ENCODE measurements around the gene AKAP12.
"Not testable (repeated sequence)": the region's sequence is repeated elsewhere in the genome, so short reads cannot be mapped to it uniquely, and the experiment has no call there.

Gene AKAP12

DNA sequence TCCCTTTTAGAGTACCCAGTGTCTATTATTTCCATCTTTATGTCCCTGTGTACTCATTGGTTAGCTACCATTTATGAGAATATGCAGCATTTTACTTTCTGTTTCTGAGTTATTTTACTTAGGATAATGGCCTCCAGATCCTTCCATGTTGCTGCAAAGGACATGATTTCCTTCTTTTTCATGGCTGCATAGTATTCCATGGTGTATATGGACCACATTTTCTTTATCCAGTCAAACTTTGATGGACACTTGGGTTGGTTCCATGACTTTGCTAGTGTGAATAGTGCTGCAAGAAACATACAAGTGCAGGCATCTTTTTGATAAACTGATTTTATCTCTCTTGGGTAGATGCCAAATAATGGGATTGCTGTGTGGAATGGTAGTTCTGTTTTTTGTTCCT is 96.2 kb downstream of the AKAP12 start:
- FAIRE-seq: no peak
- no peak for DNase-seq (ENCODE audit: extremely low spot score, insufficient read length, low read depth)

DNA sequence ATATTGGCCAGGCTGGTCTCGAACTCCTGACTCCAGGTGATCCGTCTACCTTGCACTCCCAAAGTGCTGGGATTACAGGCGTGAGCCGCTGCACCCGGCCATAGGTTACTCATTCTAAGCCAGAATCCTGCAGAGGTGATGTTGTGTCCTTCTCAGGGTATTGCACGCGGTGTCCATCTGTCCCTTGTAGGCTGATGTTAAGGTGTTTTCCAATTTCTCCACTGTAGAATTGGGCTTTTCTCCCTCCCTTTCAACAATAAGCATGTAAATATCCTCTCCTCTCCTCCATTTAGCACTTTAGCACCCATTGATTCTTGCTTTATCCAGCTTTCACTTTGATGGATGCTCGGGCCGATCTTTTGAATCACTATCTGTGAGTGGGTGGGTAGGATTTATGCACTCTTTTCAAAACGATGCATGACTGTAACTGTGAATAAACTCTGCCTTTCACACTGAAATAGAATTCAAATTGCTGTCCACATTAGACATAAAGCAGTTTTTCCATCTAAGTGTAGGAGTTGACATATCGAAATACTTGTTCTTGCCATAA is 99.0 kb downstream of the AKAP12 start:
- DNase-seq (ENCODE audit: extremely low spot score, insufficient read length, low read depth): no peak
- no peak for FAIRE-seq

DNA sequence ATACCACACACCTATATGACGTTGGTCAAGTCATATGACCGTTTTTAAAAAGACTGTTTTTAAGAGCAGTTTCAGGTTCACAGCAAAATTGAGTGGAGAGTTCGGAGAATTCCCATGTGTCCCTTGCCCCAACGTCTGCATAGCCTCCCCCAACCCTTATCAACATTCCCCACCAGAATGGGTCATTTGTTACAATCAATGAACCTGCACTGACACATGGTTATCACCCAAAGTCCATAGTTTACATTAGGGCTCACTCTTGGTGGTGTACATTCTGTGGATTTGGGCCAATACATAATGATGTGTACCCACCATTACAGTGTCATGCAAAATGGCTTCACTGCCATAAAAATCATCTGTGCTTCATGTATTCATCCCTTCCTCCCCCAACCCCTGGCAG is 99.6 kb downstream of the AKAP12 start:
- FAIRE-seq (no peak), DNase-seq (ENCODE audit: extremely low spot score, insufficient read length, low read depth) (no peak)

DNA sequence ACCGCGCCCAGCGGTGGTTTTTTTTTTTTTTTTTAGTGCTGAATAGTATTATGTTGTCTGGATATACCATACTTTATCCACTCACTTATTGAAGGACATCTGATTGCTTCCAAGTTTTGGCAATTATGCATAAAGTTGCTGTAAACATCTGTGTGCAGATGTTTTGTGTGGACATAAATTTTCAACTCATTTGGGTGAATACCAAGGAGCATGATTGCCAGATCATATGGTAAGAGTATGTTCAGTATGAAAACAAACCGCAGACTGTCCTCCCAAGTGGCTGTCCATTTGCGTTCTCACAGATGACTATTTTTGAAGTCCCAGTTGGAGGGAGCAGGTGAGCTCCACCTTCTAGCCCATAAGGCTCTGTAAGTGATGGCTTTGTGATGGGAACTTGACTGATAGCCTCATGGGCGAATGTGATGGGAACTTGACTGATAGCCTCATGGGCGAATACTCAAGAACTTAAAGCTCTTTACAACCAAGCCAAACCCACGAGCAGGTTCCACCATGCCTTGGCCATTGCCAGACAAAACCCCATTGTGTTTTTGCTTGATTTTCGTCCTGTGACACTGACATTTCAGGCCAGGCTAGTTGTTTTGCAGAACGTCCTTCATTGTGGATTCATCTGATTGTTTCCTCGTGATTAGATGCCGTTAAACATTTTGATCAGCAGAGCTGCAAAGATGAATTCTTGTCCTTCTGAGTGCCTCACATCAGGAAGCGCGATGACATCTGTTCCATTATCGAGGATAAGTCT is 100.6 kb downstream of the AKAP12 start:
- no peak for DNase-seq (ENCODE audit: extremely low spot score, insufficient read length, low read depth)
- no peak for FAIRE-seq

DNA sequence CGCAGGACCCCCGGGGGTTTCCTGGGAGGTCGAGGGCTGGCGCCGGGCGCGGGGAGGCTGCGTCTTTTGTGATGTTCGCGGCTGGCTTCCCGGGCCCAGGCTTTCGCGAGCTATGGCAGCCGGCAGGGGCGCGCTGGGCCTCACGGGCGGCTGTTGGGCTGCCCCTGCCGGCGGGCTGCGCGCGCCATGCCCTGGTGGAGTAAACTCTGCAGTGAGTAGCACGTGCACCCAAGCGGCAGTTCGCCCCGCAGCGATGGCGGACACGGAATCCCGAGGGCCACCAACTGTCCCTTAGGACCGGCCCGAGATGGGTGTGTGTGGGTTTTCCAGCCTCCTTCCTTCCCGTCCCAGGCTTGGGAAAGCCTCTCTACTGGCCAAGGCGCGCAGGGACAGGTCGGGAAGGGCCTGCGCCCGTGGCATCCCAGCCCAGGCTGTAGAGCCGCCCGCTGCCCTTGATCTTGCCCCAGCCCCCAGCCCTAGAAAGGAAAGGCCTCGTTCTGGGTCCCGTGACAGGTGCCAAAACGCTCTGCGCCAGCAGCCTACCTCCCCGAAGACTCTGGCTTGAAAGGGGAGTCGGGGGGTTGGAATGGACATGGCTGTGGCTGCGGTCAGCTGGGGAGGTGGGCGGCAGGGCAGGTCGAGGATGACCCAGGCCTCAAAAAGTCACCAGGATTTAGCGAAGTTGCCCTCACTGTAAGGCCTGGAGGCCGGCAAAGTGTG is 101.9 kb downstream of the AKAP12 start:
- FAIRE-seq (no peak), DNase-seq (ENCODE audit: extremely low spot score, insufficient read length, low read depth) (no peak)

DNA sequence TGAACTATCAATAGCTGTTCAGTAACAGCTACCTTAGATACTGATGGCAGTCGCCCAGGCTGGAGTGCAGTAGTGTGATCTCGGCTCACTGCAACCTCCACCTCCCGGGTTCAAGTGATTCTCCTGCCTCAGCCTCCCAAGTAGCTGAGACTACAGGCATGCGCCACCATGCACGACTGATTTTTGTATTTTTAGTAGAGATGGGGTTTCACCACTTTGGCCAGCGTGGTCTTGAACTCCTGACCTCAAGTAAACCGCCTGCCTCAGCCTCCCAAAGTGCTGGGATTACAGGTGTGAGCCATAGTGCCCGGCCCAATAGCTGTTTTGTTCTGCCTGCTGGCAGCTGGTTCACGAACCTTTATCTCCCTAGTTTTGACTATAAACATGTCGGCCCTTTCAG is 103.0 kb downstream of the AKAP12 start:
- DNase-seq (ENCODE audit: extremely low spot score, insufficient read length, low read depth); FAIRE-seq: not testable (repeated sequence)

DNA sequence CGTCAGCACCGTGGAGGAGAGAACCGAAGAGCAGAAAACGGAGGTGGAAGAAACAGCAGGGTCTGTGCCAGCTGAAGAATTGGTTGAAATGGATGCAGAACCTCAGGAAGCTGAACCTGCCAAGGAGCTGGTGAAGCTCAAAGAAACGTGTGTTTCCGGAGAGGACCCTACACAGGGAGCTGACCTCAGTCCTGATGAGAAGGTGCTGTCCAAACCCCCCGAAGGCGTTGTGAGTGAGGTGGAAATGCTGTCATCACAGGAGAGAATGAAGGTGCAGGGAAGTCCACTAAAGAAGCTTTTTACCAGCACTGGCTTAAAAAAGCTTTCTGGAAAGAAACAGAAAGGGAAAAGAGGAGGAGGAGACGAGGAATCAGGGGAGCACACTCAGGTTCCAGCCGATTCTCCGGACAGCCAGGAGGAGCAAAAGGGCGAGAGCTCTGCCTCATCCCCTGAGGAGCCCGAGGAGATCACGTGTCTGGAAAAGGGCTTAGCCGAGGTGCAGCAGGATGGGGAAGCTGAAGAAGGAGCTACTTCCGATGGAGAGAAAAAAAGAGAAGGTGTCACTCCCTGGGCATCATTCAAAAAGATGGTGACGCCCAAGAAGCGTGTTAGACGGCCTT is 110.0 kb downstream of the AKAP12 start:
- DNase-seq (ENCODE audit: extremely low spot score, insufficient read length, low read depth): no peak
- FAIRE-seq: no peak

DNA sequence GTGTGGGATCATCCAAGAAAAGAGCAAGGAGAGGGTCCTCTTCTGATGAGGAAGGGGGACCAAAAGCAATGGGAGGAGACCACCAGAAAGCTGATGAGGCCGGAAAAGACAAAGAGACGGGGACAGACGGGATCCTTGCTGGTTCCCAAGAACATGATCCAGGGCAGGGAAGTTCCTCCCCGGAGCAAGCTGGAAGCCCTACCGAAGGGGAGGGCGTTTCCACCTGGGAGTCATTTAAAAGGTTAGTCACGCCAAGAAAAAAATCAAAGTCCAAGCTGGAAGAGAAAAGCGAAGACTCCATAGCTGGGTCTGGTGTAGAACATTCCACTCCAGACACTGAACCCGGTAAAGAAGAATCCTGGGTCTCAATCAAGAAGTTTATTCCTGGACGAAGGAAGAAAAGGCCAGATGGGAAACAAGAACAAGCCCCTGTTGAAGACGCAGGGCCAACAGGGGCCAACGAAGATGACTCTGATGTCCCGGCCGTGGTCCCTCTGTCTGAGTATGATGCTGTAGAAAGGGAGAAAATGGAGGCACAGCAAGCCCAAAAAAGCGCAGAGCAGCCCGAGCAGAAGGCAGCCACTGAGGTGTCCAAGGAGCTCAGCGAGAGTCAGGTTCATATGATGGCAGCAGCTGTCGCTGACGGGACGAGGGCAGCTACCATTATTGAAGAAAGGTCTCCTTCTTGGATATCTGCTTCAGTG is 110.8 kb downstream of the AKAP12 start:
- FAIRE-seq (no peak), DNase-seq (ENCODE audit: extremely low spot score, insufficient read length, low read depth) (no peak)

DNA sequence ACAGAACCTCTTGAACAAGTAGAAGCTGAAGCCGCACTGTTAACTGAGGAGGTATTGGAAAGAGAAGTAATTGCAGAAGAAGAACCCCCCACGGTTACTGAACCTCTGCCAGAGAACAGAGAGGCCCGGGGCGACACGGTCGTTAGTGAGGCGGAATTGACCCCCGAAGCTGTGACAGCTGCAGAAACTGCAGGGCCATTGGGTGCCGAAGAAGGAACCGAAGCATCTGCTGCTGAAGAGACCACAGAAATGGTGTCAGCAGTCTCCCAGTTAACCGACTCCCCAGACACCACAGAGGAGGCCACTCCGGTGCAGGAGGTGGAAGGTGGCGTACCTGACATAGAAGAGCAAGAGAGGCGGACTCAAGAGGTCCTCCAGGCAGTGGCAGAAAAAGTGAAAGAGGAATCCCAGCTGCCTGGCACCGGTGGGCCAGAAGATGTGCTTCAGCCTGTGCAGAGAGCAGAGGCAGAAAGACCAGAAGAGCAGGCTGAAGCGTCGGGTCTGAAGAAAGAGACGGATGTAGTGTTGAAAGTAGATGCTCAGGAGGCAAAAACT is 111.5 kb downstream of the AKAP12 start:
- DNase-seq (ENCODE audit: extremely low spot score, insufficient read length, low read depth) (no peak), FAIRE-seq (no peak)

DNA sequence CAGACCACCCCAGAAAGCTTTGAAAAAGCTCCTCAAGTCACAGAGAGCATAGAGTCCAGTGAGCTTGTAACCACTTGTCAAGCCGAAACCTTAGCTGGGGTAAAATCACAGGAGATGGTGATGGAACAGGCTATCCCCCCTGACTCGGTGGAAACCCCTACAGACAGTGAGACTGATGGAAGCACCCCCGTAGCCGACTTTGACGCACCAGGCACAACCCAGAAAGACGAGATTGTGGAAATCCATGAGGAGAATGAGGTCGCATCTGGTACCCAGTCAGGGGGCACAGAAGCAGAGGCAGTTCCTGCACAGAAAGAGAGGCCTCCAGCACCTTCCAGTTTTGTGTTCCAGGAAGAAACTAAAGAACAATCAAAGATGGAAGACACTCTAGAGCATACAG is 112.0 kb downstream of the AKAP12 start:
- DNase-seq (ENCODE audit: extremely low spot score, insufficient read length, low read depth) (no peak), FAIRE-seq (no peak)

DNA sequence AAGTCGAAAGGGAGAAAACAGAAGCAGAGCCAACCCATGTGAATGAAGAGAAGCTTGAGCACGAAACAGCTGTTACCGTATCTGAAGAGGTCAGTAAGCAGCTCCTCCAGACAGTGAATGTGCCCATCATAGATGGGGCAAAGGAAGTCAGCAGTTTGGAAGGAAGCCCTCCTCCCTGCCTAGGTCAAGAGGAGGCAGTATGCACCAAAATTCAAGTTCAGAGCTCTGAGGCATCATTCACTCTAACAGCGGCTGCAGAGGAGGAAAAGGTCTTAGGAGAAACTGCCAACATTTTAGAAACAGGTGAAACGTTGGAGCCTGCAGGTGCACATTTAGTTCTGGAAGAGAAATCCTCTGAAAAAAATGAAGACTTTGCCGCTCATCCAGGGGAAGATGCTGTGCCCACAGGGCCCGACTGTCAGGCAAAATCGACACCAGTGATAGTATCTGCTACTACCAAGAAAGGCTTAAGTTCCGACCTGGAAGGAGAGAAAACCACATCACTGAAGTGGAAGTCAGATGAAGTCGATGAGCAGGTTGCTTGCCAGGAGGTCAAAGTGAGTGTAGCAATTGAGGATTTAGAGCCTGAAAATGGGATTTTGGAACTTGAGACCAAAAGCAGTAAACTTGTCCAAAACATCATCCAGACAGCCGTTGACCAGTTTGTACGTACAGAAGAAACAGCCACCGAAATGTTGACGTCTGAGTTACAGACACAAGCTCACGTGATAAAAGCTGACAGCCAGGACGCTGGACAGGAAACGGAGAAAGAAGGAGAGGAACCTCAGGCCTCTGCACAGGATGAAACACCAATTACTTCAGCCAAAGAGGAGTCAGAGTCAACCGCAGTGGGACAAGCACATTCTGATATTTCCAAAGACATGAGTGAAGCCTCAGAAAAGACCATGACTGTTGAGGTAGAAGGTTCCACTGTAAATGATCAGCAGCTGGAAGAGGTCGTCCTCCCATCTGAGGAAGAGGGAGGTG is 112.9 kb downstream of the AKAP12 start:
- DNase-seq (ENCODE audit: extremely low spot score, insufficient read length, low read depth) (no peak), FAIRE-seq (no peak)

DNA sequence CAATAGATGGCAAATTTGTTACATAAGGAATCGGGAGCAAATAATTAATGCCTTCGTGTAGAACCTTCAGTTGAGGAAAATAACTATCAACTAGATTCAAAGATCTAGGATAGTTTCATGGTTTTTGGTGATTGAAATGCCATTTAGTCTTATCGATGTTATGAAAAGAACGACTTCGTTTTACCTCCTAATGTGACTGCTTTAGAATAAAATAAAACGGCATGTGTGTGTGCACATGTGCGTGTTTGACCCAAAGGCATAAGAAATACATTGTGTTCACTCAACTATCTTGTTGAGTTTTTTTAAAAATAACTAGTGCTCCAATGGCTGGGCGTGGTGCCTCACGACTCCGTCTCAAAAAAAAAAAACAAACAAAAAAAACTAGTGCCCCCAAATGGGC is 114.0 kb downstream of the AKAP12 start:
- FAIRE-seq (no peak), DNase-seq (ENCODE audit: extremely low spot score, insufficient read length, low read depth) (no peak)

DNA sequence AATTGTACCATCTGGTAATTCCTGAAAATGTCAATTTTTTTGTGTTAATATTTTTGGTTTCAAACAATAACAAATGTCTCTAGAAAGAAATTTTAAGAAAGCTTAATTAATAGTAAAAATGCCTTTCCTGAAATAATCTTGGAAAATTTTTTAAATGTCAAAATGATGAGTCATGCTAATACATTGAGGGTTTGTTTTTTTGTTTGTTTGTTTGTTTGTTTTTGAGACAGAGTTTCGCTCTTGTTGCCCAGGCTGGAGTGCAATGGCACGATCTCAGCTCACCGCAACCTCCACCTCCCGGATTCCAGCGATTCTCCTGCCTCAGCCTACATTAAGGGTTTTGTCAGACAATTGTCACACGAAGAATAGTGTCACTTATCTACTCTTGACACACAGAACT is 117.2 kb downstream of the AKAP12 start:
- DNase-seq (ENCODE audit: extremely low spot score, insufficient read length, low read depth); FAIRE-seq: not testable (repeated sequence)

DNA sequence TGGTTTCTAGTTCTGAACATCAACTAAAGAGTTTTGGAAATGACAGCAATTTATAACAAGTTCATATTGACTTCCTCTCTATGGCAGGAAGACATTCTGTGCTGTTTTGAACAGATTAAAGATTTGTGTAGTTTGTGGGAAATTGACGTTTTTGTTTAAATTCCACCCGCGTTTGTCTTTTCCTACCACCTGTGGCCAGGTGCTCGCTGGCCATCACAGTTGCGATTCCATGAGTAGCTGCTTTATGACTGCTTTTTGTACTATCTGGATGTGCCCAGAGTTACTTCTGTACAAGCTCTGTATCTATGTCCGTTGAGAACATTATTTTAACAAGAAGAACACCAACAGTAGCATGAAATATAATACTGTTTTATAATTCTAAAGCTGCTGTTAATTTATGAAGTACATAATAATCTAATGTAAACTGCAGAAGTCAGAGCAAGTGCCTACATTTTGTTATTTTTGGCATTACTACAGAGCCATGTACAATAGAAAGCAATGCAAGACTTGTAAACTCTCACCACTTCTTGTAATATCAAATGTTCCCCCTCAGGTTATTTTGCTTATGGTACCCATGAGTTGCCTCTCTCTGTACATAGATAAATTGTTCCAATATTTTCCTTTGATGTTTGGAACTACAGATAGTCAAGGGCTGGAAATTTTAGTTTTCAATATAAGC is 118.1 kb downstream of the AKAP12 start:
- FAIRE-seq: no peak

DNA sequence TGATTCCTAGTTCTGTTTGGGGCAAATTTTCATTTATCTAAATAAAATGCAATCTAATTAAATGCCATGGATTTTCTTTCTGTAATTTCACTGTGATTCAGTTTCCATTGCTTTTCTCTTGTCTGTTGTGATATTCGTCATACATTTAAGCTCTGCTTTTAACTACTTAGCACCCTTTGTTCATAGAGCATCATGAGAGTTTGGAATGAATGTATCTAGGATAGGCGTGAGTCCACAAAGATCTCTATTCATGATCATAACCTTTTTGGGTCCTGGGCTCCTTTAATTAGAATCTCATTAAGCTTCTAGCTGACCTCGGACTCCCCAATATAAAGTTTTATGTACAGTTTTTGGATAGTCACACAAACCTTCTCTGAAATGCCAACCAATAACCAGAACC is 118.7 kb downstream of the AKAP12 start:
- DNase-seq (ENCODE audit: extremely low spot score, insufficient read length, low read depth): no peak
- FAIRE-seq: no peak

More for the DNA sequence above, 118.1 kb downstream of the AKAP12 start:
- no peak for DNase-seq (ENCODE audit: extremely low spot score, insufficient read length, low read depth)

DNA sequence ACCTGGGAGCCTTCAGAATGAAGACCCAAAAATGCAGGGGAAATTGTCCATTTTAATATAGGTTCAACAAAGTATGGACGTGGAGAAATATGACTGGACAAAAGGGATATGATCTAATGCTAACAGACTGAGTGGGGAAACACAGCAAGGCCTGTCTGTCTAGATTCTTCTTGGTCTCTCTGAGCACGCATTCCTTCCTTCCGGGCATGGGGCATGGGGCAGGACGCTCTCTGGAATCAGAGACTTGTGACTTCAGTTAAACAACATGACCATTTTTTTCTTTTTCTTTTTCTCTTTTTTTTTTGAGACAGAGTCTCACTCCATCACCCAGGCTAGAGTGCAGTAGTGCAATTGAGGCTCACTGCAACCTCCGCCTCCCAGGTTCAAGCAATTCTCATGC is 119.7 kb downstream of the AKAP12 start:
- FAIRE-seq: no peak
- DNase-seq (ENCODE audit: extremely low spot score, insufficient read length, low read depth): no peak

DNA sequence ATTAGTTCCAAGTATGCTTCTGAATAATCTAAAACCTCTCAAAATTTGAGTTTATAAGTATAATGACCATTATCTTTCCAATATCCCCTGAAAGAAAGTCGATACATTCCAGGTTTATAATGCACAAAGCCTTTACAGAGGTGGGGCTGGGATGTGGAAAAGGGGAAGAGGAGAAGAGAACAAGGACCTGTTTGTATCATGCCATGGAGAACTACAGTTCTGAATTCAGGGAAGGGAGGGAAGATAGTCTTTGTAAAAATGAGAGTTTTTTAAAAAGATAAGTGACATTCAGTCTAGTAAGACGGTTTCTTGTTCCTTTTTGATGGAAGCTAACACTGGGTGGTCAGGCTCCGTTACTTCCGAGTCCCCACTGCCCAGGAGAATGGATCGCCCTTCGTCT is 125.5 kb downstream of the AKAP12 start:
- DNase-seq (ENCODE audit: extremely low spot score, insufficient read length, low read depth) (no peak), FAIRE-seq (no peak)

DNA sequence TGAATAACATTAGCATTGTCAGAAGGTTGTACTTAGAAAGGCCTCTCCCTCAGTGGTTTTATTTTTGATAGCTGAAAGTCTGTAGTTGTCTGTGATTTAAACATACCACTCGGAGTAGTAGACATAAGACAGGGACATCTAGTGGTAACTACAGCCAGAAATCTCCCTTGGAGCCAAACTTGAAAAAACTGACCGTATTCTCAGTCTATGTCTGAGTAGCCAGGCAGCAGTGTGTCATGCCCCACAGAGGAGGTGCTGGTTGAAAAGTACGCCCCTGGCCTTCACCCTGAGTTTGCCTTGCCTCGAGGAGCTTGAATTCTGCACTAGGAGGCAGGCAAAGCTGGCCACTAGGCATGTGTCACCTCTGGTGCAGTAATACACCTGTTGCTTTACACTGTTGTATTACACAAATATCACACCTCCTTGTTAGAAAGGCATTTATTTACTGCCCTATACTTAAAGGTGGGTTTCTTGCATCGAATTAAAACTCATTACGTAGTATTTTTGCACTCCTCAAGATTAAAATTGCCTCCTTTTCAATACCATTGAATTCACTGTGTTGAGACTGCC is 130.8 kb downstream of the AKAP12 start:
- FAIRE-seq: no peak
- DNase-seq (ENCODE audit: extremely low spot score, insufficient read length, low read depth): no peak

Measured in GM18507 (cell line).